KOPT-K1 (cell line): ENCODE results near the gene PELI3.
A peak's percentile ranks its signal among the peaks of the same experiment; 100 is the strongest.

Experiments
- H3K27ac ChIP-seq: fragments of 200-600 bp; sonication (generic); 2 replicates; pipeline ENCODE4 v1.5.1; 2016; ENCODE audit warnings: antibody characterized with exemption, mild to moderate bottlenecking, low read depth, low read length; ENCODE audit not compliant: poor library complexity, severe bottlenecking
- H3K36me3 ChIP-seq: fragments of 200-600 bp; sonication (generic); 2 replicates; pipeline ENCODE4 v1.5.1; 2017; ENCODE audit warnings: antibody characterized with exemption, mild to moderate bottlenecking, low read length, moderate library complexity; ENCODE audit not compliant: insufficient read depth
- H3K9me3 ChIP-seq: fragments of 200-600 bp; sonication (generic); 2 replicates; pipeline ENCODE4 v1.5.1; 2017; ENCODE audit warnings: antibody characterized with exemption, low read length, mild to moderate bottlenecking; ENCODE audit not compliant: insufficient read depth, poor library complexity, severe bottlenecking

Gene PELI3

DNA sequence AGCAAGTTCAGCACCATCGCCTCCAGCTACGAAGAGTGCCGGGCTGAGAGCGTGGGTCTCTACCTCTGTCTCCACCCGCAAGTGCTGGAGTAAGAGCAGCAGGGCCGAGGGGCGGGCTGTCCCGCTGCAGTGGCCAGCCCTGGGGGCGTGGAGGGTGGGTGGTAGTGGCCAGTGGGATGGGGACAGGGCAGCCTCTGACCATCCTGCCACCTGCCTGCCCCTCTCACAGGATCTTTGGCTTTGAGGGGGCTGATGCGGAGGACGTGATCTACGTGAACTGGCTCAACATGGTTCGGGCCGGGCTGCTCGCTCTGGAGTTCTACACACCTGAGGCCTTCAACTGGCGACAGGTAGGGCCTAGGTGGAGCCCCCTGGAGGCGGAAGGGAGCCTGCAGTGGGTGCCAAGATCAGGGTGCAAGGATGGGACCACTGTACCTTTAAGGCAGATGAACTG lies 28.7 kb downstream of the PELI3 start:
- Histone ChIP-seq H3K9me3 (no peaks in the 10 kb centered on the region), H3K27ac (no peak overlapping the region), H3K36me3 (peaks cover 89% of the 10 kb centered on the region)

GRCh38 chr11:66497206-66497605 lies 30.5 kb downstream of the PELI3 start:
- Histone ChIP-seq H3K27ac (no peak overlapping the region), H3K36me3 (peaks cover 83% of the 10 kb centered on the region), H3K9me3 (no peaks in the 10 kb centered on the region)

DNA sequence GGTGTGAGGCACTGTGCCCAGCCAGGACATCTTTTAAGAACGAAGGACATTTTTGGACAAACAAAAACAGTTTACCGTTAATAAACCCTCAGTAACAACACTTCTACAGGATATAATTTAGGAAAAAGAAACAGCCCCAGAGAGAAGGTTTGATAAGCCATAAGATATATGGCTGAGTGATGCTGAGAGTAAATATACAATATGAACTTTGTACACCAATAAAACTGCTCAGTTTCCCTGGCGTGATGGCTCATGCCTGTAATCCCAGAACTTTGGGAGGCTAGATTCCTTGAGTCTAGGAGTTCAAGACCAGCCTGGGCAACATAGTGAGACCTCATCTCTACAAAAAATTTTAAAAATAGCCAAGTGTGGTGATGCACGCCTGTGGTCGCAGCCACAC lies 31.8 kb downstream of the PELI3 start:
- H3K27ac ChIP-seq, result no peak overlapping the region
- peaks cover 76% of the 10 kb centered on the region for H3K36me3 ChIP-seq
- H3K9me3 ChIP-seq, result no peaks in the 10 kb centered on the region

DNA sequence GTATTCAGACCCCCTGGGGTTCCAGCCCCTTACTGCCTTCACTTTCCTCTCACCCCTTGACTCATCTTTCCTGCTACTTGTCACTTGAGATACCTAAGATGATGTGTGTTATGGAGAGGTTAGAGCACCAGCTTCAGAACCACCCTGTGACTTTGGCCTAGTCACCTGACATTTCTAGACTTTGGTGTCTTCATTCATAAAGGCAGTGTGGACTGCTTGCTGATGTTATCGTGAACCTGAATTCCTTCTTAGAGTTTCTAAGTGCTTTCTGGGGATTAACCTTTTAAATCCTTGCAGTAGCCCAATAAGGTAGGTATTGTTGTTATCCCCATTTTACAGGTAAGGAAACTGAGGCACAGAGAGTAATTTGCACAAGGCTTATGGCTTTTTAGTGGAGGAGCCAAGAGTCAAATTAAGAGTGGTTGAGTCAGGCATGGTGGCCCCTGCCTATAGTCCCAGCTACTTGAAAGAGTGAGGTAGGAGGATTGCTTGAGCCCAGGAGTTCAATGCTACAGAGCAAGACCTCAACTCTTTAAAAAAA lies 38.6 kb downstream of the PELI3 start:
- Histone ChIP-seq H3K36me3 (peaks cover 74% of the 10 kb centered on the region), H3K9me3 (no peaks in the 10 kb centered on the region)

DNA sequence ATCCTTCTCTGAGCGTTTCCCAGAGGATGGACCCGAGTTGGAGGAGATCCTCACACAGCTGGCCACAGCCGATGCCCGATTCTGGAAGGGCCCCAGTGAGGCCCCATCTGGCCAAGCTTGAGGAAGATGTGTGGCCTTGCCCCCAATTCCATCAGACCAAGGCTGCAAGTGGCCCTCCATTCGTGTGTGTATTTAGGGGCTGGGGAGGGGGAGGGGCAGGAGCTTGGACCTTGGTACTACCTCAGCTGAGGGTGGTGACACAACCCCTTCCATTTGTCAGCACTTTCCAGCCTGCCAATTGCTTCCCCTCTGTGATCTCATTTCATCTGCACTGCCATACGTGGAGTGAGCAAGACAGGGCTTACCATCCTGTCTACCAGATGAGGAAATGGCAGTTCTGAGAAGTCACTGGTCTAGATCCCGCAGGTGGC lies 42.4 kb downstream of the PELI3 start:
- Histone ChIP-seq H3K27ac (no peak overlapping the region), H3K36me3 (peaks cover 56% of the 10 kb centered on the region), H3K9me3 (no peaks in the 10 kb centered on the region)

More for the DNA sequence above, 38.6 kb downstream of the PELI3 start:
- no peak overlapping the region for H3K27ac ChIP-seq

DNA sequence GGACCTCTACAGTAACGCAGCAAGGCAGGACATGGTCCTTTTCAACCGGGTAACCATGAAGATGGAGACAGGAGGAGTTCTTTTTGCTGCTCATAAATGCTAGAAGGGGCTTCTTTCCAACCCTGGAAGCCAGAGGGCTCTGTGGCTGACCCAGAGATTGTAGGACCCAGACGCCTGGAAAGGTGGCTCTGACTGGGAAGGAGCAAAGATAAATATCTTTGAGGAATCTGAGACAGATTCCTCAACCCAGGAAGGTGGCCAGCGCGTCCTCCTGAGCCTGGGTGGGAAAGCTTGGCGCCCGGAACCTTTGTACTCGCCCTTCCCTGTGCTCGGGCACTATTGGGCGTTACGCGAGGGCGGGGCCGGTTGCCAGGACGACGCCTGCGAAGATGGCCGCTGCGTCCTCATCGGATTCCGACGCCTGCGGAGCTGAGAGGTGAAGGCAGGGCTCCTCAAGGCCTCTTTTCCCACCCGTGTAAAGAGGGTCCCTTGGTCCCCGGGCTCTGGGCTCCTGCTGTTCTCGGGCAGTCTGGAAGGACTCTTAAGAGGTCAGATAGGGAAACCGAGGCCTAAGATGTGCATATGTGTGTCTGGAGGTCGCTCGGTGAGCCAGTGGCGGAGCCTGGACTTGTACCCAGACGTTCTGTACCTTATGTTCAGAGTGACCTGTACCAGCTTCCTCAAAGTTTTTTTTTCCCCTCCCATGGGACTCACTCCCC lies 43.7 kb downstream of the PELI3 start, which contains the start of gene BBS1:
Gene BBS1, plus strand, starts transcription at position 365 of the 719 bp plus-strand sequence. Its CDS starts 25 bp downstream, at position 390.
- peaks cover 43% of the 10 kb centered on the region for H3K36me3 ChIP-seq
- H3K9me3 ChIP-seq, result no peaks in the 10 kb centered on the region
- peak within 1 kb of the TSS; percentile 21 for H3K27ac ChIP-seq

- Histone ChIP-seq H3K9me3 (no peaks in the 10 kb centered on the region), H3K36me3 (peaks cover 39% of the 10 kb centered on the region), H3K27ac (peak overlapping the region; percentile 21)
Observed at GRCh38 chr11:66510990-66511339, 44.3 kb downstream of the PELI3 start.

DNA sequence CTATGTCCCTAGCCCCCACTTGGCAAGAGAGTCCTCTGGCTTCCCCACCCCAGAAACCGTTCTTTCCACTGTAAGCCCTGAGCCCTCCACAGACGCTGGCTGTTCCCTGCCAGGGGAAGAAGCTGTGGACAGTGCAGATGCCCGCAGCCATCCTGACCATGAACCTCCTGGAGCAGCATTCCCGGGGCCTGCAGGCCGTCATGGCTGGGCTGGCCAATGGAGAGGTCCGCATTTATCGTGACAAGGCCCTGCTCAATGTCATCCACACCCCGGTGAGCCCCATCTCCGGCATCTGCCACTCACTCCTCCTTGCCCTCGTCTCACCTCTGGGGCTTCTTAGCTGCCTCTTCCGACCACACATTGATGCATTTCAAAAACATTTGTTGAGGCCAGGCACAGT lies 56.9 kb downstream of the PELI3 start:
- Histone ChIP-seq H3K36me3 (peaks cover 28% of the 10 kb centered on the region), H3K27ac (no peak overlapping the region), H3K9me3 (no peaks in the 10 kb centered on the region)

GRCh38 chr11:66524304-66525040 lies 57.8 kb downstream of the PELI3 start:
- peaks cover 24% of the 10 kb centered on the region for H3K36me3 ChIP-seq
- no peak overlapping the region for H3K27ac ChIP-seq

More at GRCh38 chr11:66524304-66525040, 57.8 kb downstream of the PELI3 start:
- H3K9me3 ChIP-seq, result no peaks in the 10 kb centered on the region
